OCI-LY7 (cell line): ENCODE measurements around the gene DKK1. TPM values are rescaled to one million over a fixed set of nuclear protein-coding genes. Genes with fewer than 3 reads are reported as not detected.

Experiments used
- Bru-seq: library from RNA; stranded (reverse); fragments of 400-500 nt; gene quantifications from one replicate; lab custom pipeline; 2021; lab: Mats Ljungman, UMichigan
- BruChase-seq, 2 experiments: library from RNA; stranded (reverse); fragments of 400-500 nt; gene quantifications; one replicate each; lab custom pipeline; 2021; lab: Mats Ljungman, UMichigan
- BruUV-seq: library from RNA; stranded (reverse); fragments of 400-500 nt; replicated peaks from 2 replicates; lab custom pipeline; 2021; lab: Mats Ljungman, UMichigan
- CTCF ChIA-PET: fragments of 300-600 bp; sonication (Branson Sonifier 250); formaldehyde crosslinking; loops from one replicate; lab custom pipeline; 2022; ENCODE audit warnings: antibody characterized with exemption; ENCODE audit not compliant: unreplicated experiment; lab: Charles Lee
- POLR2A ChIA-PET: fragments of 300-600 bp; sonication (Branson Sonifier 250); formaldehyde crosslinking; loops from one replicate; lab custom pipeline; 2022; ENCODE audit warnings: antibody characterized with exemption; lab: Charles Lee
- DNase-seq: peaks from one replicate; pipeline ENCODE4 v3.0.0-alpha.2; 2015; ENCODE audit warnings: low spot score
- H2AFZ ChIP-seq: fragments of 200-600 bp; sonication (generic), shearing (Covaris generic); 2 replicates; pipeline ENCODE4 v1.6.1; 2014; ENCODE audit warnings: mild to moderate bottlenecking, antibody characterized with exemption, low read length, moderate library complexity
- H3K27ac ChIP-seq: fragments of 200-600 bp; sonication (generic); 2 replicates; pipeline ENCODE4 v1.5.1; 2014; ENCODE audit warnings: mixed run types, low read depth, mild to moderate bottlenecking, moderate library complexity, low read length, inconsistent platforms; ENCODE audit not compliant: poor library complexity, severe bottlenecking
- H3K36me3 ChIP-seq: fragments of 200-600 bp; sonication (generic); 2 replicates; pipeline ENCODE4 v1.6.1; 2014; ENCODE audit warnings: mild to moderate bottlenecking, antibody characterized with exemption, low read length, moderate library complexity, mixed read lengths; ENCODE audit not compliant: insufficient read depth
- H3K4me1 ChIP-seq: fragments of 200-600 bp; sonication (generic); 2 replicates; pipeline ENCODE4 v1.5.1; 2014; ENCODE audit warnings: mild to moderate bottlenecking, low read length; ENCODE audit not compliant: insufficient read depth, poor library complexity, severe bottlenecking
- H3K4me2 ChIP-seq: fragments of 200-600 bp; sonication (generic); 2 replicates; pipeline ENCODE4 v1.6.1; 2014; ENCODE audit warnings: mild to moderate bottlenecking, low read length
- H3K4me3 ChIP-seq: fragments of 200-600 bp; sonication (generic); 2 replicates; pipeline ENCODE4 v1.5.1; 2014; ENCODE audit warnings: mild to moderate bottlenecking, low read depth, low read length; ENCODE audit not compliant: poor library complexity, severe bottlenecking
- H3K79me2 ChIP-seq: fragments of 200-600 bp; sonication (generic); 2 replicates; pipeline ENCODE4 v1.6.1; 2016; ENCODE audit warnings: low read depth, mild to moderate bottlenecking, low read length, moderate library complexity, mixed read lengths; ENCODE audit not compliant: insufficient read depth
- H3K9me2 ChIP-seq: fragments of 200-600 bp; sonication (generic); 2 replicates; pipeline ENCODE4 v1.6.1; 2016; ENCODE audit warnings: mild to moderate bottlenecking, low read length, mixed read lengths; ENCODE audit not compliant: insufficient read depth
- H3K9me3 ChIP-seq: fragments of 200-600 bp; sonication (generic); 2 replicates; pipeline ENCODE4 v1.6.1; 2014; ENCODE audit warnings: mild to moderate bottlenecking, mixed run types, low read length, mixed read lengths
- H4K20me1 ChIP-seq: fragments of 200-600 bp; sonication (generic); 2 replicates; pipeline ENCODE4 v1.6.1; 2014; ENCODE audit warnings: mild to moderate bottlenecking, antibody characterized with exemption, low read length, moderate library complexity, mixed read lengths; ENCODE audit not compliant: insufficient read depth
- EZH2phosphoT487 ChIP-seq: fragments of 200-600 bp; sonication (generic); IDR thresholded peaks from 2 replicates; pipeline ENCODE4 v1.6.1; 2018; ENCODE audit warnings: low read depth, borderline replicate concordance, mild to moderate bottlenecking, mixed run types, antibody characterized with exemption, low read length, moderate library complexity, mixed read lengths
- intact Hi-C: fragments of 100-400 bp; cut with micrococcal nuclease; formaldehyde crosslinking; loops from one replicate; pipeline ENCODE4 v1.10.0; 2022; ENCODE audit not compliant: unreplicated experiment
- long read RNA-seq: library from polyadenylated mRNA; stranded (forward); transcript quantifications from one replicate; pipeline ENCODE4 v2.0.0, GENCODE V29; 2022
- total RNA-seq, 2 experiments: library from RNA; depleted of rRNA in 1 of 2; stranded (reverse); fragments of >200 nt in 1 of 2; shearing (Covaris generic) in 1 of 2; gene quantifications; 2 replicates each; pipeline ENCODE4 v1.2.3, GENCODE V29; 2014 to 2022
- TF ChIP-seq, protein P1 (sequence below): fragments of 200-600 bp; sonication (generic); conservative IDR thresholded peaks from 2 replicates; pipeline ENCODE4 v1.5.1; 2014; ENCODE audit warnings: mild to moderate bottlenecking, antibody characterized with exemption, low read length, moderate library complexity, mixed read lengths

Gene DKK1, protein sequence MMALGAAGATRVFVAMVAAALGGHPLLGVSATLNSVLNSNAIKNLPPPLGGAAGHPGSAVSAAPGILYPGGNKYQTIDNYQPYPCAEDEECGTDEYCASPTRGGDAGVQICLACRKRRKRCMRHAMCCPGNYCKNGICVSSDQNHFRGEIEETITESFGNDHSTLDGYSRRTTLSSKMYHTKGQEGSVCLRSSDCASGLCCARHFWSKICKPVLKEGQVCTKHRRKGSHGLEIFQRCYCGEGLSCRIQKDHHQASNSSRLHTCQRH
- total RNA-seq (2014; rRNA removed; shearing (Covaris generic)) (not detected in 2 replicates), total RNA-seq (2022) (not detected in 2 replicates), Bru-seq, nascent RNA (percentile 27 among the genes with signal in this experiment), BruChase-seq, experiment 1, labeled RNA remaining after a 6-hour chase (percentile 25 among the genes with signal in this experiment), BruChase-seq, experiment 2, labeled RNA remaining after a 2-hour chase (percentile 40 among the genes with signal in this experiment)
- long read RNA-seq = 0 reads

DNA sequence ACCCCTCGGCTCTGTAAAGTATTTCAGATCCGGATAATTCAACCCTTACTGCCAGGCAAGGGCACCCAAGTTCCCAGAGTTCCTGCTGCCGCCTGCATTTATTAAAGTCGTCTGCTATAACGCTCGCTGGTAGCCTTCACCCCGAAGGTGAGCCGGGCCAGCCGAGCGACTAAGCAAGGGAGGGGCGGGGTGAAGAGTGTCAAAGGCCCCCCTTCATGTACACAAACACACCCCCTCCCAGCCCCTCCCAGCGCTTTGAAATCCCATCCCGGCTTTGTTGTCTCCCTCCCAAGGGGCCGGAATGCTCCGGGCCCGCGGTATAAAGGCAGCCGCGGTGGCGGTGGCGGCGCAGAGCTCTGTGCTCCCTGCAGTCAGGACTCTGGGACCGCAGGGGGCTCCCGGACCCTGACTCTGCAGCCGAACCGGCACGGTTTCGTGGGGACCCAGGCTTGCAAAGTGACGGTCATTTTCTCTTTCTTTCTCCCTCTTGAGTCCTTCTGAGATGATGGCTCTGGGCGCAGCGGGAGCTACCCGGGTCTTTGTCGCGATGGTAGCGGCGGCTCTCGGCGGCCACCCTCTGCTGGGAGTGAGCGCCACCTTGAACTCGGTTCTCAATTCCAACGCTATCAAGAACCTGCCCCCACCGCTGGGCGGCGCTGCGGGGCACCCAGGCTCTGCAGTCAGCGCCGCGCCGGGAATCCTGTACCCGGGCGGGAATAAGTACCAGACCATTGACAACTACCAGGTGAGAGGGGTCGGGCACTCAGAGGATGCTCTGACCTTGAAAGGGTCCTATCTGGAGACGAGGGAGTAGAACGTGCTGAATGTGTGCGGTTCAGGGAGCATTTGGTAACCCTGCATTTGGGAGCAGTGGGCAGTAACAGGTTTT lies at the start of gene DKK1:
Gene DKK1 (plus strand): TSS at position 349 of the 889 bp plus-strand sequence. CDS start 154 bp downstream, at position 503.
- no peak for DNase-seq
- CTCF ChIA-PET = no interaction called here
- POLR2A ChIA-PET = no interaction called here
- Histone ChIP-seq H3K4me2 (no peak within 1 kb of the TSS), H3K4me1 (no peaks in the 10 kb centered on the region), H3K27ac (no peak within 1 kb of the TSS), H3K9me2 (no peaks in the 10 kb centered on the region), H2AFZ (no peak within 1 kb of the TSS), H3K79me2 (no peaks in the 10 kb centered on the region), H3K4me3 (no peak within 1 kb of the TSS), H3K36me3 (no peaks in the 10 kb centered on the region), H4K20me1 (no peaks in the 10 kb centered on the region; the same call in 1 of the 2 replicates), H3K9me3 (no peaks in the 10 kb centered on the region)
- intact Hi-C loops = no loop called here
- BruUV-seq = no TSS peak
- TF ChIP-seq EZH2phosphoT487 = no peak
- TF ChIP-seq, protein P1, sequence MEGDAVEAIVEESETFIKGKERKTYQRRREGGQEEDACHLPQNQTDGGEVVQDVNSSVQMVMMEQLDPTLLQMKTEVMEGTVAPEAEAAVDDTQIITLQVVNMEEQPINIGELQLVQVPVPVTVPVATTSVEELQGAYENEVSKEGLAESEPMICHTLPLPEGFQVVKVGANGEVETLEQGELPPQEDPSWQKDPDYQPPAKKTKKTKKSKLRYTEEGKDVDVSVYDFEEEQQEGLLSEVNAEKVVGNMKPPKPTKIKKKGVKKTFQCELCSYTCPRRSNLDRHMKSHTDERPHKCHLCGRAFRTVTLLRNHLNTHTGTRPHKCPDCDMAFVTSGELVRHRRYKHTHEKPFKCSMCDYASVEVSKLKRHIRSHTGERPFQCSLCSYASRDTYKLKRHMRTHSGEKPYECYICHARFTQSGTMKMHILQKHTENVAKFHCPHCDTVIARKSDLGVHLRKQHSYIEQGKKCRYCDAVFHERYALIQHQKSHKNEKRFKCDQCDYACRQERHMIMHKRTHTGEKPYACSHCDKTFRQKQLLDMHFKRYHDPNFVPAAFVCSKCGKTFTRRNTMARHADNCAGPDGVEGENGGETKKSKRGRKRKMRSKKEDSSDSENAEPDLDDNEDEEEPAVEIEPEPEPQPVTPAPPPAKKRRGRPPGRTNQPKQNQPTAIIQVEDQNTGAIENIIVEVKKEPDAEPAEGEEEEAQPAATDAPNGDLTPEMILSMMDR = no peak

DNA sequence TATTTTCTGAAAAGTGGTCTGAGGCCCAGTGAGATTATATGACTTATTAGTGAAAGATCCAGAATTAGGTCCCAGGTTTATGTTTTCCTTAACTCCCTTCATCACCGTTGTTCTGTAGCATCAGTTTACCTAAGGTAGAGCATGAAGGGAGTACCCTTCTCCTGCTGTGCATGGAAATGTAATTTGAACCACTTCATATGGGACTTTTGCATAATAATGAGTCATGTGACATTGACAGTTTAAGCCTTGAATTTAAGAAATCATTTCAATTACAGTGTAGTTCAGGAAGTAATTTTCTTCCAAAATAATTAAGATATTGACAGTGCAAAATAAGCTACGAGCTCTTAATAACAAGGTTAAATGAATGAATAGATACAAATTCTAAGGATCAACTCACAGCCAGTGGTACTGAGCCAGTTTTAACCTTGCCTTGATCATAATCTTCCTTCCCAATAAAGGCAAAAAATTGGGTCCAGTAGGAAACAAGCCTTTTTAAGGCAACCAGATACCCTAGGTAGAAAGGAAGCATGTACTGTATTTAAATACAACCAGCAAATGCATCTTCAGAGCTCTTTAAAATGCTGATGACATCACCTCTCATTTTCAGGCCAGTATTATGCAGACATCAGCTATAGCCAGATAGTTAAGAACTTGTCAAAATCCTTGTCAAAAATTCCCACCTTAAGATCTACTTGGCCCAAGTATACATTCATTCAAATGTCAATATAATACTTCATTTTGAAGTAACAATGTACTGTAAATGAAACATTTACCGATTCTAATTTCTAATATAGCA lies 48.8 kb upstream of the DKK1 start:
- Histone ChIP-seq H3K4me3 (no peak overlapping the region), H4K20me1 (no peaks in the 10 kb centered on the region), H3K27ac (no peak overlapping the region), H2AFZ (no peak overlapping the region), H3K36me3 (no peaks in the 10 kb centered on the region), H3K4me1 (no peaks in the 10 kb centered on the region), H3K79me2 (no peaks in the 10 kb centered on the region), H3K4me2 (no peak overlapping the region), H3K9me2 (no peaks in the 10 kb centered on the region), H3K9me3 (no peaks in the 10 kb centered on the region)
- no TSS peak for BruUV-seq
- intact Hi-C loops = no loop called here
- ChIA-PET POLR2A (interaction anchor here (0.7 kb wide), 1 partner anchor 1446 kb away, joined by 3 read pairs; no protein-coding TSS in a partner anchor), CTCF (no interaction called here)
- no peak for TF ChIP-seq EZH2phosphoT487
- TF ChIP-seq, protein P1 = no peak
- no peak for DNase-seq
